ENCODE data around the gene DPYSL3.

The DPYSL3 gene

GRCh38 chr5:147346006-147346561 is 163.8 kb downstream of the DPYSL3 start:
- no peak for TF ChIP-seq CTCF (IDR thresholded peaks at IDR 0.05; ENCODE audit: unreplicated experiment in 3 of 3)
- no peaks in the 10 kb centered on the region for H3K9me3 Mint-ChIP-seq
- H3K27me3 Mint-ChIP-seq (ENCODE audit: low read depth) = peaks cover 4% of the 10 kb centered on the region
- peaks cover 8% of the 10 kb centered on the region for H3K4me1 Mint-ChIP-seq
- H3K27ac Mint-ChIP-seq = peak overlapping the region in 1 of 3 experiments; percentile 11
- no peaks in the 10 kb centered on the region for H3K36me3 Mint-ChIP-seq (ENCODE audit: low read depth)
- no peak overlapping the region for H3K4me3 Mint-ChIP-seq

- Mint-ChIP-seq H3K9me3 (no peaks in the 10 kb centered on the region), H3K36me3 (ENCODE audit: low read depth) (no peaks in the 10 kb centered on the region), H3K4me1 (peaks cover 13% of the 10 kb centered on the region), H3K4me3 (no peak overlapping the region), H3K27me3 (ENCODE audit: low read depth) (peaks cover 4% of the 10 kb centered on the region), H3K27ac (peak overlapping the region in 1 of 3 experiments; percentile 38)
- no peak for TF ChIP-seq CTCF (IDR thresholded peaks at IDR 0.05; ENCODE audit: unreplicated experiment in 3 of 3)
These were observed 165.0 kb downstream of the DPYSL3 start for GRCh38 chr5:147344861-147345260.

GRCh38 chr5:147341345-147341744 is 168.5 kb downstream of the DPYSL3 start:
- Mint-ChIP-seq H3K27me3 (ENCODE audit: low read depth) (peaks cover 4% of the 10 kb centered on the region), H3K27ac (peak overlapping the region; percentile 81 to 96 (median 93)), H3K4me1 (peaks cover 24% of the 10 kb centered on the region), H3K4me3 (no peak overlapping the region), H3K36me3 (ENCODE audit: low read depth) (peaks cover 14% of the 10 kb centered on the region), H3K9me3 (peaks cover 10% of the 10 kb centered on the region)
- no peak for TF ChIP-seq CTCF (IDR thresholded peaks at IDR 0.05; ENCODE audit: unreplicated experiment in 3 of 3)

- Mint-ChIP-seq H3K9me3 (peaks cover 10% of the 10 kb centered on the region), H3K27me3 (ENCODE audit: low read depth) (peaks cover 4% of the 10 kb centered on the region)
- no peak for TF ChIP-seq CTCF (IDR thresholded peaks at IDR 0.05; ENCODE audit: unreplicated experiment in 3 of 3)
These were observed 168.9 kb downstream of the DPYSL3 start for GRCh38 chr5:147340941-147341340.

More at GRCh38 chr5:147340941-147341340, 168.9 kb downstream of the DPYSL3 start:
- no peak overlapping the region for H3K4me3 Mint-ChIP-seq
- H3K36me3 Mint-ChIP-seq (ENCODE audit: low read depth) = peaks cover 14% of the 10 kb centered on the region
- peak overlapping the region; percentile 81 to 96 (median 93) for H3K27ac Mint-ChIP-seq
- H3K4me1 Mint-ChIP-seq = peaks cover 24% of the 10 kb centered on the region
